Uterus (tissue), 2 donors: Measurements from ENCODE around the gene AMOT.

ENCODE experiments used
- POLR2A ChIP-seq, 2 donors: fragments of 450-650 bp; IDR thresholded peaks; one replicate each; pipeline ENCODE4 v1.6.1; 2016; ENCODE audit warnings: antibody characterized with exemption in 2 of 2, mild to moderate bottlenecking in 1 of 2, moderate library complexity in 1 of 2
- TF ChIP-seq, protein P1 (sequence below), 4 experiments: fragments of 200-600 bp in 2 of 4; fragments of 450-650 bp in 2 of 4; sonication (generic) in 2 of 4; IDR thresholded peaks; one replicate each; pipeline ENCODE4 v1.5.1; 2016 to 2019; ENCODE audit warnings: antibody characterized with exemption in 4 of 4, mild to moderate bottlenecking in 2 of 4, moderate library complexity in 1 of 4

DNA sequence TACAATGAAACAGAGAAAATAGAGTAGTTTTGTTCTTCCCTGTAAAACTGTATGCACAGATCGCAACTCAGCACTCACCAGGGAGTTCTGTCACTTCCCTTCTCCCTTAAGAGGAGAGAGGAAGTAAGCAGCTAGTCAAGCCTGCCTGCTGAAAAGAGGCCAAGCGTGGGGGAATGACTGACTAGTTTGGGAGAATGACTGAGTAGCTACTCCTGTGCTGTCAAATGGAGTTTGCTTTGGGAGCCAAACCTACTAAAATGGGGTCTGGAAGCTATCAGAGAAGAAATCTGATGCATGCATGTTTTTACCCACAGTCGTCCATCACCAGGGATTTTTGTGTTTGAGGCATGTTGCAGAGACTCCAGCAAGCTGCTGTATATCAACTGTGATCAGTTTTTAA lies 106.3 kb downstream of the AMOT start:
- TF ChIP-seq, protein P1, sequence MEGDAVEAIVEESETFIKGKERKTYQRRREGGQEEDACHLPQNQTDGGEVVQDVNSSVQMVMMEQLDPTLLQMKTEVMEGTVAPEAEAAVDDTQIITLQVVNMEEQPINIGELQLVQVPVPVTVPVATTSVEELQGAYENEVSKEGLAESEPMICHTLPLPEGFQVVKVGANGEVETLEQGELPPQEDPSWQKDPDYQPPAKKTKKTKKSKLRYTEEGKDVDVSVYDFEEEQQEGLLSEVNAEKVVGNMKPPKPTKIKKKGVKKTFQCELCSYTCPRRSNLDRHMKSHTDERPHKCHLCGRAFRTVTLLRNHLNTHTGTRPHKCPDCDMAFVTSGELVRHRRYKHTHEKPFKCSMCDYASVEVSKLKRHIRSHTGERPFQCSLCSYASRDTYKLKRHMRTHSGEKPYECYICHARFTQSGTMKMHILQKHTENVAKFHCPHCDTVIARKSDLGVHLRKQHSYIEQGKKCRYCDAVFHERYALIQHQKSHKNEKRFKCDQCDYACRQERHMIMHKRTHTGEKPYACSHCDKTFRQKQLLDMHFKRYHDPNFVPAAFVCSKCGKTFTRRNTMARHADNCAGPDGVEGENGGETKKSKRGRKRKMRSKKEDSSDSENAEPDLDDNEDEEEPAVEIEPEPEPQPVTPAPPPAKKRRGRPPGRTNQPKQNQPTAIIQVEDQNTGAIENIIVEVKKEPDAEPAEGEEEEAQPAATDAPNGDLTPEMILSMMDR (IDR thresholded peaks at IDR 0.05), result no peak
- no peak for TF ChIP-seq POLR2A (IDR thresholded peaks at IDR 0.05)
